ENCODE data around the gene SAA1. TPM values are rescaled to one million over a fixed set of nuclear protein-coding genes. Genes with fewer than 3 reads are reported as not detected.

The SAA1 gene
- not detected in 2 replicates for total RNA-seq (ENCODE audit: low replicate concordance)

- H3K79me2 ChIP-seq (ENCODE audit: low read depth), result no peaks in the 10 kb centered on the region
- no peaks in the 10 kb centered on the region for H4K20me1 ChIP-seq (ENCODE audit: low read depth)
- Mint-ChIP-seq H3K4me3 (no peak within 1 kb of the TSS), H3K36me3 (no peaks in the 10 kb centered on the region), H3K27me3 (ENCODE audit: insufficient read depth, low read depth) (no peaks in the 10 kb centered on the region), H3K9me3 (no peaks in the 10 kb centered on the region), H3K27ac (no peak within 1 kb of the TSS), H3K4me1 (no peaks in the 10 kb centered on the region)
- H3K27ac ChIP-seq, result no peak within 1 kb of the TSS
- H3F3A ChIP-seq (ENCODE audit: low read depth), result no peaks in the 10 kb centered on the region
- no peak within 1 kb of the TSS for H3K4me3 ChIP-seq
- H3K4me1 ChIP-seq, result no peaks in the 10 kb centered on the region
- H3K9ac ChIP-seq, result no peak within 1 kb of the TSS
- no peaks in the 10 kb centered on the region for H3K27me3 ChIP-seq
- no peaks in the 10 kb centered on the region for H3K9me3 ChIP-seq (ENCODE audit: low read depth)
- DNase-seq (ENCODE audit: low spot score), result no peak
- H3K4me2 ChIP-seq, result no peak within 1 kb of the TSS
- TF ChIP-seq EZH2phosphoT487 (IDR thresholded peaks at IDR 0.05), result no peak
- no peak for TF ChIP-seq EZH2 (IDR thresholded peaks at IDR 0.05)
- TF ChIP-seq, protein P1, sequence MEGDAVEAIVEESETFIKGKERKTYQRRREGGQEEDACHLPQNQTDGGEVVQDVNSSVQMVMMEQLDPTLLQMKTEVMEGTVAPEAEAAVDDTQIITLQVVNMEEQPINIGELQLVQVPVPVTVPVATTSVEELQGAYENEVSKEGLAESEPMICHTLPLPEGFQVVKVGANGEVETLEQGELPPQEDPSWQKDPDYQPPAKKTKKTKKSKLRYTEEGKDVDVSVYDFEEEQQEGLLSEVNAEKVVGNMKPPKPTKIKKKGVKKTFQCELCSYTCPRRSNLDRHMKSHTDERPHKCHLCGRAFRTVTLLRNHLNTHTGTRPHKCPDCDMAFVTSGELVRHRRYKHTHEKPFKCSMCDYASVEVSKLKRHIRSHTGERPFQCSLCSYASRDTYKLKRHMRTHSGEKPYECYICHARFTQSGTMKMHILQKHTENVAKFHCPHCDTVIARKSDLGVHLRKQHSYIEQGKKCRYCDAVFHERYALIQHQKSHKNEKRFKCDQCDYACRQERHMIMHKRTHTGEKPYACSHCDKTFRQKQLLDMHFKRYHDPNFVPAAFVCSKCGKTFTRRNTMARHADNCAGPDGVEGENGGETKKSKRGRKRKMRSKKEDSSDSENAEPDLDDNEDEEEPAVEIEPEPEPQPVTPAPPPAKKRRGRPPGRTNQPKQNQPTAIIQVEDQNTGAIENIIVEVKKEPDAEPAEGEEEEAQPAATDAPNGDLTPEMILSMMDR (IDR thresholded peaks at IDR 0.05), result no peak
- H3K36me3 ChIP-seq, result no peaks in the 10 kb centered on the region
- H2AFZ ChIP-seq (replicated peaks), result no peak within 1 kb of the TSS
Observed at GRCh38 chr11:18265949-18266348, at the start of gene SAA1. SAA1 (plus strand) TSS chr11:18266264; CDS start chr11:18266888, 624 bp downstream.

DNA sequence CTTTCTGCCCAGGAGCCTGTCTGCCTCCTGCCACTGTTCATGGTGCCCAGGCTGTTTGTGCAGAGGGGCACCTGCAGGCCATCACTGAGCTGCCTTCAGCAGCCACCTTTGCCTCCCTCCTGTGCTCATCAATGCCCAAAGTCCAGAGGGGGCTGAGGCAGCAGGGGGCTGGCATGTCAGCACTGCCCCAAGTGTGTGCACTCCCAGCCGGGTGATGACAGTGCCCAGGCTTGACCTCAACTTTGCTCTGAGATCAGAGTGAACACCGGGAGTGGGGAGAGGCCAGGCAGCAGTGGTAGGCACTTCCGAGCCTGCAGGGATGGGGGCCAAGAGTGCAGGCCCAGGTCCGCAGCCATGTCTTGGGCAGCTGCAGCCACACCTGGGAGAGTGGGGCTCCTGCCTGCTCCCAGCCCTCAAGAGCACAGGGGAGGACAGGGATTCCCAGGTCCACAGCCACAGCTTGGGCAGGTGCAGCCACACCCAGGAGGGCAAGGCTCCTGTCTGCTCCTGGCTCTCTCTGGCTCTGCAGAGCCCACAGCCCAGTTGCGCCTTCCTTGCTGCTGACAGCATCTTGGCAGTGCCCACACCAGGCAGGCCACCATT lies 44.7 kb upstream of the SAA1 start:
- H3K27me3 Mint-ChIP-seq (ENCODE audit: insufficient read depth, low read depth), result peaks cover 5% of the 10 kb centered on the region
- Histone ChIP-seq H3K27ac (no peak overlapping the region), H4K20me1 (ENCODE audit: low read depth) (no peaks in the 10 kb centered on the region), H3K79me2 (ENCODE audit: low read depth) (no peaks in the 10 kb centered on the region), H3K4me3 (no peak overlapping the region), H3K27me3 (peaks cover 17% of the 10 kb centered on the region), H3K4me1 (no peaks in the 10 kb centered on the region), H3F3A (ENCODE audit: low read depth) (no peaks in the 10 kb centered on the region), H2AFZ (replicated peaks) (no peak overlapping the region), H3K9me3 (ENCODE audit: low read depth) (no peaks in the 10 kb centered on the region), H3K36me3 (no peaks in the 10 kb centered on the region), H3K4me2 (no peak overlapping the region), H3K9ac (no peak overlapping the region)
- TF ChIP-seq EZH2phosphoT487 (IDR thresholded peaks at IDR 0.05) (no peak), EZH2 (IDR thresholded peaks at IDR 0.05) (no peak)
- TF ChIP-seq, protein P1 (IDR thresholded peaks at IDR 0.05), result no peak
- H3K9me3 Mint-ChIP-seq, result peaks cover 2% of the 10 kb centered on the region
- no peak overlapping the region for H3K4me3 Mint-ChIP-seq
- H3K36me3 Mint-ChIP-seq, result no peaks in the 10 kb centered on the region
- H3K4me1 Mint-ChIP-seq, result no peaks in the 10 kb centered on the region
- H3K27ac Mint-ChIP-seq, result no peak overlapping the region
- DNase-seq (ENCODE audit: low spot score), result no peak

DNA sequence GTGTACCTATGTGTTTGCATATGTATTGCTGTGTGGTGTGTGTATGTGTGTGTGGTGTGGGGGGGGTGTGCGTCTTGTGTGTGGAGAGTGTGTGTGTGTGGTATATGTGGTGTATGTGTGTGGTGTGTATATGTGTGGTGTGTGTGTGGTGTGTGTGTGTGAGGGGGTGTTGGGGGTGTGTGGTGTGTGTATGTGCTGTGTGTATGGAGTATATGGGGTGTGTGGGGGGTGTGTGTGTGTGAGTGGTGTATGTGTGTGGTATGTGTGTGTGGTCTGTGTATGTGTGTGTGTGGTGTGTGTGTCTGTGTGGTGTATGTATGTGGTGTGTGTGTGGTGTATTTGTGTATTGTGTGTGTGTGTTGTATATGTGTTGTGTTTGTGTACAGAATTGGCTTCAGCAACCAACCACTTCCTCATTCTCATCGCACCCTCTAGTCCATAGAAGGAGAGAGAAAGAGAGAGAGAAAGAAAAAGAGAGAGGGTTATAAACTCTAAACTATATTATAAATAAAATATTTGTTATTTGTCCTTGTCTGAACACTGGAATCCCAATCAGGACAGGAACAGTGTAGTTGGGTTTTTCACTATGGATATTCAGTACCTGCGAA lies 43.1 kb upstream of the SAA1 start:
- no peak overlapping the region for H3K4me2 ChIP-seq
- H3K36me3 ChIP-seq, result no peaks in the 10 kb centered on the region
- no peak overlapping the region for H3K27ac Mint-ChIP-seq
- H3K4me3 ChIP-seq, result no peak overlapping the region
- H3K79me2 ChIP-seq (ENCODE audit: low read depth), result no peaks in the 10 kb centered on the region
- peaks cover 11% of the 10 kb centered on the region for H3K27me3 ChIP-seq
- no peaks in the 10 kb centered on the region for H3K4me1 Mint-ChIP-seq
- H2AFZ ChIP-seq (replicated peaks), result no peak overlapping the region
- no peaks in the 10 kb centered on the region for H3K9me3 ChIP-seq (ENCODE audit: low read depth)
- no peaks in the 10 kb centered on the region for H3K4me1 ChIP-seq
- no peak for DNase-seq (ENCODE audit: low spot score)
- no peaks in the 10 kb centered on the region for H3F3A ChIP-seq (ENCODE audit: low read depth)
- TF ChIP-seq EZH2phosphoT487 (IDR thresholded peaks at IDR 0.05) (no peak), EZH2 (IDR thresholded peaks at IDR 0.05) (no peak)
- TF ChIP-seq, protein P1 (IDR thresholded peaks at IDR 0.05), result no peak
- peaks cover 2% of the 10 kb centered on the region for H3K9me3 Mint-ChIP-seq
- no peak overlapping the region for H3K9ac ChIP-seq
- peaks cover 5% of the 10 kb centered on the region for H3K27me3 Mint-ChIP-seq (ENCODE audit: insufficient read depth, low read depth)
- H4K20me1 ChIP-seq (ENCODE audit: low read depth), result no peaks in the 10 kb centered on the region
- no peaks in the 10 kb centered on the region for H3K36me3 Mint-ChIP-seq
- no peak overlapping the region for H3K4me3 Mint-ChIP-seq
- H3K27ac ChIP-seq, result no peak overlapping the region
